HG03442 (cell line): ENCODE data around the gene CFAP410.
"Not testable (repeated sequence)": the region's sequence is repeated elsewhere in the genome, so short reads cannot be mapped to it uniquely, and the experiment has no call there.

Source experiments
- ATAC-seq: cut with Tn5 transposase; IDR thresholded peaks from one replicate; pipeline ENCODE4 v1.9.1; 2021; ENCODE audit warnings: mild to moderate bottlenecking, moderate library complexity; ENCODE audit not compliant: unreplicated experiment

The CFAP410 gene

DNA sequence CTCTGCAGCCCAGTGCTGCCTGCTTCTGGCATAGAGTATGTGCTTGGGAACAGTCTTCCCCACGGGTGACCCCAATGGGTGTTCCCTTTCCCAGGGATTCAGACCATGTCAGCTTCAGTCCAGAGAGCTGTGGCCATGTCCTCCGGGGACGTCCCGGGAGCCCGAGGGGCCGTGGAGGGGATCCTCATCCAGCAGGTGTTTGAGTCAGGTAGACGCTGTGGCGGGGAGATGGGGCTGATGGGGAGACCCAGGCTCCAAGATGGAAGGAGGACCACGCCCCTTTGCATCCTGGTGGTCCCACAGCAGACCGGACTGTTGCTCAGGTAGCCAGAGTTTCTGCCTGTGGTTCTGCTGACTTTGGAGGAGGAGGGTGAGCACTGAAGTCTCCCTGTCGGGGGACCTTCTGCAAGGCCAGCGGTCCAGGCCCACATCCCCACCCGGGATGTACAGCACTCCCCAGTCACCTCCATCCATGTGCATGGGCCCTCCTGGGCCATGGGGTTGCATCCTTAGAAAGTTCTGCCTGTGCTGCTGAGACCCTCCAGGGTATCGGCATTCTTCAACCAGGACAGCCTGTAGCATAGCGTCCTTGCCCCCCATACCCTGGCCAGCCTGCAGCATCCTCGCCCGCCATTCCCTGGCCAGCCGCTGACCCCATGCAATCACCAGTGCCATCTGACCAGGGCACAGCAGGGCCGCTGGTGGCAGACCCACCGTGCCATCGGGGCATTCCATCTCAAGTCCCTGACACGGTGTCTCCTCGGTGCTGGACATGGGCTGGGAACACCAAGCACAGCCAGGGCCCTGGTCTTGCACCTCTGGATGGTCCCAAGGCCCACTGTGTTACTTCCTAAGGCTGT lies 50.7 kb downstream of the CFAP410 start:
- ATAC-seq = no peak

DNA sequence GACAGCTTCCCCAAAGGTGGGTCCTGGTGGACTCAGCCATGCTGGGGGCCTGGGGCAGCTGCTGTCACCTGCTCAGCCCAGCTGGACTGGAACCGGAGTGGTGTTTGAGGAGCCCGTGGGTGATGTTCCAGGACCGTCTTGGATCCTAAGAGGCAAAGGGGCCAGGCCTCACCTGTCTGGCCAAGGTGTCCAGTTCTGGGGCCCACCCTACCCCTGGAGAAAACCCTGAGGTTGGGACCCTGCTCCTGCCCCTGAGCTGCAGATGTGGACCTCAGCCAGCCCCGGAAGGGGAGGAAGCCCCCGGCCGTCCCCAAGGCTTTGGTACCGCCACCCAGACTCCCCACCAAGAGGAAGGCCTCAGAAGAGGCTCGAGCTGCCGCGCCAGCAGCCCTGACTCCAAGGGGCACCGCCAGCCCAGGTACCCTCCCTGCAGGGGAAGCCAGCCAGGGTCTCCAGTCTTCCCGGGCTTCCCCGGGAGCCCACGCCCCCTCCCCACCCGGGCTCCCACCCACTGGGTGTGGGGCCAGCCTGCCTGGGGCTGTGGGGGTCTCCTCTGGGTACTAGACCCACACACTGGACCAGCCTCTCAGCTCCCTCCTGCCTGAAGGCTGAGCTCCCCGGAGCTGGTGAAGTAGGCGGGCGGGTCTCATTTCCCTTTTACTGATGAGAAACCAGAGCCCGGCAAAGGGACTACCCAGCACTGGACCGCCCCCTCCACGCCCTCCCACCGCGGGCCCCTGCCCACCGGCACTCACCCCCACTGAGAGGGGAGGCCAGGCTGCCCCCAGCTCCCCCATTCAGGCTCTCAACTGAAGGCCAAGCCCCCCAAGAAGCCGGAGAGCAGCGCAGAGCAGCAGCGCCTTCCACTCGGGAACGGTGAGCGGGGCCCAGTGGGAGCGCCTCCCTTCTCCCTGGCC lies 52.2 kb downstream of the CFAP410 start:
- ATAC-seq = no peak

DNA sequence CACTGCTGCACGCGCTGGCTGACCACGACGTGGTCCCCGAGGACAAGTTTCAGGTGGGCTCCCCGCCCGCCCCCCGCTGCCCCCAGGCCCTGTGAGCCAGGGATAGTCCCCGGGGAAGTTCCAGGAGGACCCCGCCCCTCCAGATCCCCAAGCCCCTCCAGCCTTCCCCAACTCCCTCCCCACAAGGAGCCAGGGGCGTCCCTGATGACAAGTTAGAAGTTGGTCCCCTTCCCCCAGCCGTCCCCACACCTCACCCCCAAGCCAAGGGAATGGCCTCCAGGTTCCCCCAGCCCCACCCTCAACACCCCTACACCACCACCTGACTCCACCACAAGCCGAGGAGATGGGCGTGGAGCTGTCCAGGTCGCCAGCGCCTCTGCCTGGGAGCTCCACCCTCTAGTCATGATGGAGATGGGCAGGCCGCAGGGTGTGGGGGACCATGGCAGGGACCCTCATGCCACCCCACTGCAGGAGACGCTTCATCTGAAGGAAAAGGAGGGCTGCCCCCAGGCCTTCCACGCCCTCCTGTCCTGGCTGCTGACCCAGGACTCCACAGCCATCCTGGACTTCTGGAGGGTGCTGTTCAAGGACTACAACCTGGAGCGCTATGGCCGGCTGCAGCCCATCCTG lies 53.0 kb downstream of the CFAP410 start:
- ATAC-seq = no peak

DNA sequence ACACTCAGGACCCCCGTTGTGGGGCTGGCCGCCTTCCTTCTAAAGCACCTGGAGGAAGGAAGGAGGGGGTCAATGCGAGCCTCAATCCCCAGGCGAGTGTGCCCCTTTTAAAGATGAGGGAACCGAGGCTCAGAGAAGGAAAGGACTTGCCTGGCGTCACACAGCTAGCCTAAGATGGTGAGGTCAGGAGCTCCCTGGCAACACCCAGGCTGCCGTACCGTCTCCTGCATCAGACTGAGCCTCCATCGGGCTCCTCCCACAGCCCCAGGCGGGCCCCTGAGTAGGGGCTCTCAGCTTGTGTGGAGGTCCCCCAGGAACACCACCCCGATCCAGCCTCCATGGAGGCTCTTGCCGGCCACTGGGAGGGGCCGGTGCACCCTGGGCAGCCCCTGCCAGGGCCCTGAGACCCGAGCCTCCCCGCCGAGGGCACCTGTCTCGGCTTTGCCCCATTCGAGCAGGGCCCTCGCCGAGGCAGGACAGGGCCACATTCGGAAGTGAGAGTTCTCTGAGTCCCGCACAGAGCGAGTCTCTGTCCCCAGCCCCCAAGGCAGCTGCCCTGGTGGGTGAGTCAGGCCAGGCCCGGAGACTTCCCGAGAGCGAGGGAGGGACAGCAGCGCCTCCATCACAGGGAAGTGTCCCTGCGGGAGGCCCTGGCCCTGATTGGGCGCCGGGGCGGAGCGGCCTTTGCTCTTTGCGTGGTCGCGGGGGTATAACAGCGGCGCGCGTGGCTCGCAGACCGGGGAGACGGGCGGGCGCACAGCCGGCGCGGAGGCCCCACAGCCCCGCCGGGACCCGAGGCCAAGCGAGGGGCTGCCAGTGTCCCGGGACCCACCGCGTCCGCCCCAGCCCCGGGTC lies 53.8 kb downstream of the CFAP410 start, which contains the start of gene AIRE:
AIRE (plus strand) TSS at position 739 of the 855 bp plus-strand sequence. CDS start 131 bp downstream, outside the sequence.
- ATAC-seq = no peak

DNA sequence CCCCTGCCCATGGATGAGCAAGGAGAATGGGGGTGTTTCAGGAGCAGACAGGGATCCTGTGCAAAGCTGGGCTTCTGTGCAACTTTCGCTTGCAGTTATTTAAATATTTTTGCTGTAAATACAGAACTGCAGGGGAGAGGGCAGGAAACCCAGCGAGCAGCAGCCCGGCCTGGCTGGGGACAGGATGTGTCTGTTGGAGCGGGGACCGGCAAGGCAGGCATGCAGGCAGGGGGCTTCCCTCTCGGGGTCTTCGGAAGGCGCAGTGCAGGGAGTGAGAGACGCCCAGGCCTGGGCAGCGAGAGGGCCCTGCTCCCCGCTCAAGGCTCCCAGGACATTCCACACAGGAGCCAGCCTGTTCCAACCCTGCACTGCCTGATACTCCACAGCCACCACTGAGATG lies 55.2 kb downstream of the CFAP410 start:
- ATAC-seq = no peak

DNA sequence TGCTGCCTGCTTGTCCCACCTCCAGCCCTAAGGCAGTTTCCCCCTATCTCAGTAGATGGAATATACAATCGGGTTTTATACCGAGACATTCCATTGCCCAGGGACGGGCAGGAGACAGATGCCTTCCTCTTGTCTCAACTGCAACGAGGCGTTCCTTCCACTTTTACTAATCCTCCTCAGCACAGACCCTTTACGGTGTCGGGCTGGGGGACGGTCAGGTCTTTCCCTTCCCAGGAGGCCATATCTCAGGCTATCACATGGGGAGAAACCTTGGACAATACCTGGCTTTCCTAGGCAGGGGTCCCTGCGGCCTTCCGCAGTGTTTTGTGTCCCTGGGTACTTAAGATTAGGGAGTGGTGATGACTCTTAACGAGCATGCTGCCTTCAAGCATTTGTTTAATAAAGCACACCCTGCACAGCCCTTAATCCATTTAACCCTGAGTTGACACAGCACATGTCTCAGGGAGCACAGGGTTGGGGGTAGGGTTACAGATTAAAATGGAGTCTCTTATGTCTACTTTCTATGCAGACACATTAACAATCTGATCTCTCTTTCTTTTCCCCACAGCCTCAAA lies 55.9 kb downstream of the CFAP410 start:
- ATAC-seq = not testable (repeated sequence)

DNA sequence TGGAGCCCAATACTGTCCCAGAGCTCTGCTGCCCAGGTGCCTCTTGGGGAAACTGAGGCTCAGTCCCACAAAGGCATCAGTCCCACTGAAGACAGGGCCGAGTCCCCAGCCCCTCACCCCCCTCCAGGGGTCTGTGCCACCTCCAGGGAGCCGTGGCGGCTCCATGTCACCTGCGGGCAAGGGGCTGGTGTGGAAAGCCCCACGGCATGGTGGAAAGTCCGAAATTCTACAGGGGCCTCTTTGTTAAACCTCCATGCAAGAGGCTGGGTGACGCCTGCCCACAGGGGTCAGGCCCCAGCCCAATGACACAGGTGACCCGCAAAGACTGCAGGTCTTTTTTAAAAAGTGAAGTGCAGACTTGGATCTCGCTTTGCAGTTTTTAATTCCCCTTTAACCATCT lies 56.8 kb downstream of the CFAP410 start:
- no peak for ATAC-seq

DNA sequence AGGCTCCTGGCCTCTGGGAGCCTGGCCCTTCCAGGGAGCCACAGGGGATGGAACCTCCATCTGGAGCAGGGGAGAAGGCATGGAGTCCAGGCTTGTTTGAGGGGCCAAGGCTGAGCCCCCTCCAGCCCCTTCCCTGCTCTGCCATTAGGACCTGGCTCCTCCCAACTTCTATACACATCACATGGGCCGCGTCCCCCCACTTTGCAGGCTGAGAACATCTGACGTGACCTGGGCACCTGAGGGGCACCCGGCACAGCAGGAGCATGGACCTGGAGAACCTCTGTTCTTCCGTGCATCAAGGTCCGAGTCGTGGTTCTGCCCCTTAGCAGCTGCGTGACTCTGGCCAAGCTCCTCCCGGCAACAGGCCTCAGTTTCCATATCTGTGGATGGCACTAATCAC lies 57.4 kb downstream of the CFAP410 start:
- ATAC-seq = no peak

DNA sequence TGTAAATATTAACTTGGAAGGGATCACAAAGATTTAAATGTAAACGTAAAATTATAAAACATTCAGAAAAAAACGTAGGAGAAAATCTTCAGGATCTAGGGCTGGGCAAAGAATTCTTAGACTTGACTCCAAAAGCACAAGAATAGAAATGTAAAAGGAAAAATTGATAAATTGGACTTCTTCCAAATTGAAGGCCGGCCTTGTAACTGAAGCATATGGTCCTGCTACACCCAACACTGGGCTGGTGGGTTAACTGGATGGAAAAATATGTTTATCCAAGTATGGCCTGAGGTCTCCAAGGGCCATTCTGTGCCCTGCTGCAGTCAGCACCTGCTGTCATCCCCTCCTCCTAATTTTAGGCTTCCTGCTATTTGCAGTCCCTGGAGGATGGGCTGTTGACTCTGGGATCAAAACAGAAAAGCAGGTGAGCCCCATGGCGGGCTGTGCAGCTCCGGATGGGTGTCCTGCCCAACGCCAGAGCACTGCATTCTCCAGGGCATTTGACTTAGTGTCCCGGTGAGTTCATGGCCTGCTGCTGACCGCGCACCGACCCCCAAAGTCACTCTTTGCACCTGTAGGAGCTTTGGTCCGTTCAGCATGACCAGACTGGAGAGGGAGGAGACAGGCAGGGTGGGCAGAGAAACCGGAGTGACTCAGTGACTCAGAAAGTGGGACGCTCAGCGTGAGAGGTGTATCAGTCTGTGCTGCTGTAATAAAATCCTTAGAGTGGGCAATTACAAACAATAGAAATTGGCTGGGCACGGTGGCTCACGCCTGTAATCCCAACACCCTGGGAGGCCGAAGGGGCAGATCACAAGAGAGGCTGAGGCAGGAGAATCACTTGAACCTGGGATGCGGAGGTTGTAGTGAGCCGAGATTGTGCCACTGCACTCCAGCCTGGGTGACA lies 59.6 kb downstream of the CFAP410 start:
- ATAC-seq = no peak
